Hematopoietic multipotent progenitor cell treated with erythropoietin and hydrocortisone succinate and interleukin-3 and kit ligand, for 6 days (in vitro differentiated cells): ENCODE data around the gene RCC2.
"Not testable (repeated sequence)": the region's sequence is repeated elsewhere in the genome, so short reads cannot be mapped to it uniquely, and the experiment has no call there.

Experiments used
- DNase-seq: peaks from one replicate; pipeline ENCODE4 v3.0.0-alpha.2; 2015

Gene RCC2

GRCh38 chr1:17439250-17440073, at the start of gene RCC2:
TSS of gene RCC2 (minus strand) at chr1:17439677. CDS start at chr1:17438514, 1,163 bp downstream.
- peak; percentile 81 for DNase-seq

- DNase-seq, result no peak
These were observed 46.8 kb upstream of the RCC2 start for GRCh38 chr1:17486242-17486641.

- DNase-seq, result peak; percentile 35
These were observed 45.8 kb upstream of the RCC2 start for GRCh38 chr1:17485281-17485680.

- DNase-seq, result not testable (repeated sequence)
These were observed 42.5 kb upstream of the RCC2 start for GRCh38 chr1:17481981-17482380.

- DNase-seq, result no peak
These were observed 41.4 kb upstream of the RCC2 start for GRCh38 chr1:17480846-17481245.

GRCh38 chr1:17475752-17476151, 36.3 kb upstream of the RCC2 start:
- DNase-seq, result no peak

- DNase-seq, result not testable (repeated sequence)
These were observed 35.5 kb upstream of the RCC2 start for GRCh38 chr1:17474836-17475555.

- no peak for DNase-seq
These were observed 33.3 kb upstream of the RCC2 start for GRCh38 chr1:17472814-17473213.

- DNase-seq, result no peak
These were observed 31.9 kb upstream of the RCC2 start for GRCh38 chr1:17471393-17471792.

GRCh38 chr1:17470021-17470799, 30.7 kb upstream of the RCC2 start:
- DNase-seq, result no peak

GRCh38 chr1:17468357-17469265, 29.1 kb upstream of the RCC2 start:
- not testable (repeated sequence) for DNase-seq

- DNase-seq, result no peak
These were observed 26.9 kb upstream of the RCC2 start for GRCh38 chr1:17466359-17466758.

- DNase-seq, result no peak
These were observed 25.8 kb upstream of the RCC2 start for GRCh38 chr1:17465228-17465627.

GRCh38 chr1:17463991-17464390, 24.5 kb upstream of the RCC2 start:
- DNase-seq, result no peak

- DNase-seq, result no peak
These were observed 23.2 kb upstream of the RCC2 start for GRCh38 chr1:17462669-17463068.

GRCh38 chr1:17460219-17460618, 20.7 kb upstream of the RCC2 start:
- no peak for DNase-seq

GRCh38 chr1:17458794-17459193, 19.3 kb upstream of the RCC2 start:
- no peak for DNase-seq

GRCh38 chr1:17452686-17453085, 13.2 kb upstream of the RCC2 start:
- DNase-seq, result no peak

GRCh38 chr1:17452203-17452602, 12.7 kb upstream of the RCC2 start:
- DNase-seq, result not testable (repeated sequence)

GRCh38 chr1:17451731-17452130, 12.3 kb upstream of the RCC2 start:
- DNase-seq, result no peak

GRCh38 chr1:17447501-17447992, 8.1 kb upstream of the RCC2 start:
- DNase-seq, result no peak

- DNase-seq, result no peak
These were observed 3.4 kb upstream of the RCC2 start for GRCh38 chr1:17442841-17443240.
